Measurements from ENCODE around the gene NAV1. TPM values are rescaled to one million over a fixed set of nuclear protein-coding genes. Genes with fewer than 3 reads are reported as not detected.

The NAV1 gene
- total RNA-seq, 1 experiment from 2014 or later: 45.3 TPM

GRCh38 chr1:201551877-201552731, 13.2 kb downstream of the NAV1 start:
- TF ChIP-seq EZH2 (IDR thresholded peaks at IDR 0.05; ENCODE audit: low read depth): no peak
- TF ChIP-seq, protein P1, sequence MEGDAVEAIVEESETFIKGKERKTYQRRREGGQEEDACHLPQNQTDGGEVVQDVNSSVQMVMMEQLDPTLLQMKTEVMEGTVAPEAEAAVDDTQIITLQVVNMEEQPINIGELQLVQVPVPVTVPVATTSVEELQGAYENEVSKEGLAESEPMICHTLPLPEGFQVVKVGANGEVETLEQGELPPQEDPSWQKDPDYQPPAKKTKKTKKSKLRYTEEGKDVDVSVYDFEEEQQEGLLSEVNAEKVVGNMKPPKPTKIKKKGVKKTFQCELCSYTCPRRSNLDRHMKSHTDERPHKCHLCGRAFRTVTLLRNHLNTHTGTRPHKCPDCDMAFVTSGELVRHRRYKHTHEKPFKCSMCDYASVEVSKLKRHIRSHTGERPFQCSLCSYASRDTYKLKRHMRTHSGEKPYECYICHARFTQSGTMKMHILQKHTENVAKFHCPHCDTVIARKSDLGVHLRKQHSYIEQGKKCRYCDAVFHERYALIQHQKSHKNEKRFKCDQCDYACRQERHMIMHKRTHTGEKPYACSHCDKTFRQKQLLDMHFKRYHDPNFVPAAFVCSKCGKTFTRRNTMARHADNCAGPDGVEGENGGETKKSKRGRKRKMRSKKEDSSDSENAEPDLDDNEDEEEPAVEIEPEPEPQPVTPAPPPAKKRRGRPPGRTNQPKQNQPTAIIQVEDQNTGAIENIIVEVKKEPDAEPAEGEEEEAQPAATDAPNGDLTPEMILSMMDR (conservative IDR thresholded peaks at IDR 0.05): no peak
- H3K36me3 ChIP-seq (ENCODE audit: low read depth): no peaks in the 10 kb centered on the region
- H3K4me2 ChIP-seq: peak overlapping the region; percentile 10; the same call in 1 of the 2 replicates
- peak; percentile 55 to 76 for DNase-seq
- H3K27ac ChIP-seq: peak overlapping the region; percentile 66
- 0 out of 2 replicates have a peak, but pooled peaks cover 4% of the 10 kb centered on the region for H3K79me2 ChIP-seq (ENCODE audit: low read depth)
- H4K20me1 ChIP-seq (ENCODE audit: insufficient read depth): no peaks in the 10 kb centered on the region
- H3K27me3 ChIP-seq (ENCODE audit: insufficient read depth, low read depth): no peaks in the 10 kb centered on the region
- CTCF ChIA-PET: interaction anchor here (0.6 to 1.1 kb wide), 3 partner anchors 39 to 158 kb away, joined by 3 to 5 read pairs (median 3); no protein-coding TSS in a partner anchor
- no peak overlapping the region for H2AFZ ChIP-seq
- POLR2A ChIA-PET (ENCODE audit: unreplicated experiment): interaction anchor here (0.6 kb wide), 1 partner anchor 163 kb away, joined by 12 read pairs; no protein-coding TSS in a partner anchor
- H3K4me3 ChIP-seq: no peak overlapping the region
- peaks cover 9% of the 10 kb centered on the region; the same call in 1 of the 2 replicates for H3F3A ChIP-seq (ENCODE audit: insufficient read depth, low read depth)
- H3K9me3 ChIP-seq (ENCODE audit: insufficient read depth, low read depth): no peaks in the 10 kb centered on the region
- H3K9me2 ChIP-seq (ENCODE audit: insufficient read depth): no peaks in the 10 kb centered on the region
- intact Hi-C loops (cut with micrococcal nuclease; ENCODE audit: unreplicated experiment): loop anchor here (10.0 kb wide), 1 partner anchor 423 kb away; no protein-coding TSS in a partner anchor
- BruUV-seq (replicated peaks): no TSS peak
- H3K4me1 ChIP-seq (replicated peaks; ENCODE audit: insufficient read depth): peaks cover 18% of the 10 kb centered on the region

GRCh38 chr1:201552941-201553351, 14.0 kb downstream of the NAV1 start:
- no TSS peak for BruUV-seq (replicated peaks)
- no peak overlapping the region for H2AFZ ChIP-seq
- H3K4me2 ChIP-seq: no peak overlapping the region
- H3K27me3 ChIP-seq (ENCODE audit: insufficient read depth, low read depth): no peaks in the 10 kb centered on the region
- TF ChIP-seq, protein P1 (conservative IDR thresholded peaks at IDR 0.05): no peak
- TF ChIP-seq EZH2 (IDR thresholded peaks at IDR 0.05; ENCODE audit: low read depth): no peak
- no peak overlapping the region for H3K4me3 ChIP-seq
- ChIA-PET CTCF (no interaction called here), POLR2A (ENCODE audit: unreplicated experiment) (no interaction called here)
- peak overlapping the region; percentile 66; the same call in 1 of the 2 replicates for H3K27ac ChIP-seq
- H3K9me2 ChIP-seq (ENCODE audit: insufficient read depth): no peaks in the 10 kb centered on the region
- peaks cover 18% of the 10 kb centered on the region for H3K4me1 ChIP-seq (replicated peaks; ENCODE audit: insufficient read depth)
- intact Hi-C loops (cut with micrococcal nuclease; ENCODE audit: unreplicated experiment): loop anchor here (10.0 kb wide), 1 partner anchor 422 kb away; no protein-coding TSS in a partner anchor
- no peaks in the 10 kb centered on the region for H3K36me3 ChIP-seq (ENCODE audit: low read depth)
- H3K79me2 ChIP-seq (ENCODE audit: low read depth): 0 out of 2 replicates have a peak, but pooled peaks cover 4% of the 10 kb centered on the region
- H4K20me1 ChIP-seq (ENCODE audit: insufficient read depth): no peaks in the 10 kb centered on the region
- peaks cover 9% of the 10 kb centered on the region; the same call in 1 of the 2 replicates for H3F3A ChIP-seq (ENCODE audit: insufficient read depth, low read depth)
- DNase-seq: no peak
- H3K9me3 ChIP-seq (ENCODE audit: insufficient read depth, low read depth): no peaks in the 10 kb centered on the region

GRCh38 chr1:201553496-201554189, 14.7 kb downstream of the NAV1 start:
- H3K9me2 ChIP-seq (ENCODE audit: insufficient read depth): no peaks in the 10 kb centered on the region
- no peak for TF ChIP-seq EZH2 (IDR thresholded peaks at IDR 0.05; ENCODE audit: low read depth)
- TF ChIP-seq, protein P1 (conservative IDR thresholded peaks at IDR 0.05): no peak
- H3K4me2 ChIP-seq: no peak overlapping the region
- no peak overlapping the region for H2AFZ ChIP-seq
- H3F3A ChIP-seq (ENCODE audit: insufficient read depth, low read depth): peaks cover 9% of the 10 kb centered on the region; the same call in 1 of the 2 replicates
- H3K36me3 ChIP-seq (ENCODE audit: low read depth): no peaks in the 10 kb centered on the region
- POLR2A ChIA-PET (ENCODE audit: unreplicated experiment): no interaction called here
- CTCF ChIA-PET: no interaction called here
- no peak overlapping the region for H3K4me3 ChIP-seq
- H3K4me1 ChIP-seq (replicated peaks; ENCODE audit: insufficient read depth): peaks cover 18% of the 10 kb centered on the region
- no peak for DNase-seq
- H3K27ac ChIP-seq: no peak overlapping the region
- 0 out of 2 replicates have a peak, but pooled peaks cover 4% of the 10 kb centered on the region for H3K79me2 ChIP-seq (ENCODE audit: low read depth)
- H3K27me3 ChIP-seq (ENCODE audit: insufficient read depth, low read depth): no peaks in the 10 kb centered on the region
- H4K20me1 ChIP-seq (ENCODE audit: insufficient read depth): no peaks in the 10 kb centered on the region
- intact Hi-C loops (cut with micrococcal nuclease; ENCODE audit: unreplicated experiment): loop anchor here (10.0 kb wide), 1 partner anchor 421 kb away; no protein-coding TSS in a partner anchor
- H3K9me3 ChIP-seq (ENCODE audit: insufficient read depth, low read depth): no peaks in the 10 kb centered on the region
- no TSS peak for BruUV-seq (replicated peaks)
